NCI-H524 (cell line): Measurements from ENCODE around the gene ATAD1.
"Not testable (repeated sequence)": the region's sequence is repeated elsewhere in the genome, so short reads cannot be mapped to it uniquely, and the experiment has no call there.

ENCODE experiments used
- DNase-seq, 2 experiments: peaks; one replicate each; lab custom pipeline; 2025; lab: John Stamatoyannopoulos, UW

ATAD1 gene

GRCh38 chr10:87801813-87802435 lies 16.1 kb downstream of the ATAD1 start:
- DNase-seq = not testable (repeated sequence)

GRCh38 chr10:87799860-87800259 lies 18.2 kb downstream of the ATAD1 start:
- no peak for DNase-seq

GRCh38 chr10:87798082-87798481 lies 19.9 kb downstream of the ATAD1 start:
- no peak for DNase-seq

- DNase-seq = no peak
Measured at GRCh38 chr10:87794285-87794684, 23.7 kb downstream of the ATAD1 start.

- no peak for DNase-seq
Measured at GRCh38 chr10:87790185-87790584, 27.8 kb downstream of the ATAD1 start.

GRCh38 chr10:87786421-87786820 lies 31.6 kb downstream of the ATAD1 start:
- no peak for DNase-seq

GRCh38 chr10:87782721-87783120 lies 35.3 kb downstream of the ATAD1 start:
- no peak for DNase-seq

GRCh38 chr10:87781545-87781944 lies 36.5 kb downstream of the ATAD1 start:
- DNase-seq = no peak

- DNase-seq = no peak
Measured at GRCh38 chr10:87776328-87776727, 41.7 kb downstream of the ATAD1 start.

GRCh38 chr10:87775766-87776165 lies 42.3 kb downstream of the ATAD1 start:
- no peak for DNase-seq

- DNase-seq = peak in 1 of 2 experiments; percentile 0
Measured at GRCh38 chr10:87771871-87772500, 46.0 kb downstream of the ATAD1 start.

GRCh38 chr10:87767253-87767652 lies 50.8 kb downstream of the ATAD1 start:
- no peak for DNase-seq

GRCh38 chr10:87765666-87766376 lies 52.2 kb downstream of the ATAD1 start:
- no peak for DNase-seq

GRCh38 chr10:87764072-87764934 lies 53.7 kb downstream of the ATAD1 start:
- DNase-seq = no peak

- no peak for DNase-seq
Measured at GRCh38 chr10:87763086-87763861, 54.8 kb downstream of the ATAD1 start.

- DNase-seq = no peak
Measured at GRCh38 chr10:87761892-87762291, 56.1 kb downstream of the ATAD1 start.

GRCh38 chr10:87761153-87761552 lies 56.9 kb downstream of the ATAD1 start:
- DNase-seq = no peak

GRCh38 chr10:87760195-87760905 lies 57.7 kb downstream of the ATAD1 start:
- no peak for DNase-seq

- DNase-seq = no peak
Measured at GRCh38 chr10:87759551-87759950, 58.5 kb downstream of the ATAD1 start.

GRCh38 chr10:87757685-87758084 lies 60.3 kb downstream of the ATAD1 start:
- DNase-seq = no peak
